Activated T-helper 9 cell treated with anti-CD3 and anti-CD28 coated beads, Interleukin-2, amount 50 U/mL, for 16 hours (primary cell): ENCODE results near the gene DRC7.
"Not testable (repeated sequence)": the region's sequence is repeated elsewhere in the genome, so short reads cannot be mapped to it uniquely, and the experiment has no call there.

ENCODE experiments used
- DNase-seq: peaks from one replicate; pipeline ENCODE4 v3.0.0-alpha.2; 2020; ENCODE audit warnings: low read depth

The DRC7 gene

GRCh38 chr16:57763285-57764005 is 68.8 kb downstream of the DRC7 start:
- no peak for DNase-seq

- no peak for DNase-seq
Measured at GRCh38 chr16:57764006-57764340, 69.4 kb downstream of the DRC7 start.

- no peak for DNase-seq
Measured at GRCh38 chr16:57764341-57765159, 69.9 kb downstream of the DRC7 start.

DNA sequence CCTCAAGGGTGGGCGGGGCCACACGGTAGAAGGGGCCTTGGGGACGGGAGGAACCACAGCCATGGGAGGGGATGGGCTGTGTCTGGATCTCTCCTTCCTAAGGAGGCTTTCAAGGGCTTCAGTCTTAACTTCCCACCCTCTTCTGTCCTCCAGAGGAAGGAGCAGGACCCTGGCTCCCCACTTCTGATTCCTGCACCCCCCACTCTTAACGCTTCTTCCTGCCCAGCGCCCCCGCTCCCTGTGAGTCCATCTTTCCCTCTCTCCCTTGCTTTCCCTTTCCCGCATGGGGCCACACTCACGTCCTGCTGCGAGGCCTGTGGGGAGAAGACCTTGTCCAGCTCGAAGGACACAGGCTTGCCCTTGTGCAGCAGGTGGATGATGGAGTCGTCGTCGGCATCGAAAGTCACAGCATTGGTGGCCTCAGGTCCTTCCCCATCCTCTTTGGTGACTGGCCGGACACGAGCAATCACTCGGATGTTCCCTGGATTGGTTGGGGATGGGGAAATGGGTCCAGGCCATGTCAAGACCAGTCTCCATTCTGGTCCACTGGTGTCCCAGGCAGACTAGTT is 70.6 kb downstream of the DRC7 start:
- DNase-seq = no peak

DNA sequence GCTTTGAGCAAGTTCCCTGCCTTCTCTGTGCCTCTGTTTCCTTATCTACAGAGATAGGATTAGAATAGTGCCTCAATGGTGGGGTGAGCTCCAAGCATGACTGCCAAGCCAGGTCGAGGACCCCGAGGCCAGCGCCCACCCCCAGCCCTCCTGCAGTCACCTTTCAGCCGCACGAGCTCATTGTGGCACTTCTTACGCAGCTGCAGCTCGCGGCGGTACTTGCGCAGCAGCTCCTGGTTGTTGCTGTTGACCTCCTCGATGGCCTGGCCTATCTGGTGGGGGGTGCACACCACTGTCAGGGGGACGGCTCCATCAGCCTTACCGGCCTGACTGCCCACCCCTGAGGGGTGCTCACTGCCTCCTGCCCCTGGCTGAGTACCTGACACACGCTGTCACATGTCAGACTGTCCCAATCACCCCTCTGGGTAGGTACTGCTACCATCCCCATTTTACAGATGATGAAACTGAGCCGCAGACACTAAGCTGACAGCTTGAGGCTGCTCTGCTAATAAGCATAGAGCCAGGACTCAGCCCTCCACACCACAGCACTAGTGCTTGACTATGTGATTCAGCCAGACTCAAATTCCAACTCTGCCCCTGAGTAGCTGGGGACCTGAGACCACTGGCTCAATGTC is 72.2 kb downstream of the DRC7 start:
- DNase-seq = no peak

DNA sequence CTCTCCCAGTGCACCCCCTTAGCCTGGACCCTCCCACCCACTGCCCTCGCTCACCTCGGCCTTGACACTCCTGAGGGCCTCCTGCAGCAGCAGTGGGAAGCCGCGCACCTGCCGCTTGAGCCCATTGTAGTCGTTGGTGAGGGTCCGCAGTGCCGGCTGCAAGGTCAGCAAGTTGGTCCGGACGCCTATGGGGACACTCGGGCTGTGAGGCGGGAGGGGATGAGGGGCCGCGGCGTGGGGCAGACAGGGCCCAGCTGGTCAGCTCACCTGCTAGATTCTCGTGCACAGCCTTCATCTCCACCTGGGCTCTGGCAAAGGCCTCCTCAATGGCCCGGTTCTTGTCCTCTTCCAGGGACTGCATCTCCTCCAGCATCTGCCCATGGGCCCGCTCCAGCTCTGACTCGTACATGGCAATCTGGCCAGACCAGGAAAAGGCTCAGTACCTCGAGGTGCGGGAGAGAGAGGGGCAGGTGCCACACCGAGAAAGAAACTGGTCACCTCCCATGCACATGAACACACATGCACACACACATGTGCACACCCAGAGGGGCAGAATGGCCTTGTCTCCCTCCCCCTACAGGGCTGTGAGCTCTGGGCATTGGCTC is 75.0 kb downstream of the DRC7 start:
- no peak for DNase-seq

DNA sequence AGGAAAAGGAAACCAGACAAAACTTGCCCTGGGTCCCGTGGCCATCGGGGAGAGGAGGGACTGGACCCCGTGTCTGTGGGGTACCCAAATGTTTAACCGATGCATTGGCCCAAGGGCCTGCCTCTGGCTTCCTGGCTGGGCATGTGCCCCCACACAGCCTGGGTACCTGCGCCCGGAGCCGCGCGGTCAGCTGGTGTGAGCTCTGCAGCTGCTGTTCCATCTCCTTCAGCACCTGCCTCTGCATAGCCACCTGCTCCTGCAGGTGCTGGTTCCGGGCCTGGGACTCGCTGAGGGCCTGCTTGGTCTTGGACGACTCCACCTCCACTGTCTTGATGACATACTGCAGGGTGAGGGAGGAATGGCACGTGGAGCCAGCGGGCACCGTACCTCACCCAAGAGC is 75.8 kb downstream of the DRC7 start:
- no peak for DNase-seq

DNA sequence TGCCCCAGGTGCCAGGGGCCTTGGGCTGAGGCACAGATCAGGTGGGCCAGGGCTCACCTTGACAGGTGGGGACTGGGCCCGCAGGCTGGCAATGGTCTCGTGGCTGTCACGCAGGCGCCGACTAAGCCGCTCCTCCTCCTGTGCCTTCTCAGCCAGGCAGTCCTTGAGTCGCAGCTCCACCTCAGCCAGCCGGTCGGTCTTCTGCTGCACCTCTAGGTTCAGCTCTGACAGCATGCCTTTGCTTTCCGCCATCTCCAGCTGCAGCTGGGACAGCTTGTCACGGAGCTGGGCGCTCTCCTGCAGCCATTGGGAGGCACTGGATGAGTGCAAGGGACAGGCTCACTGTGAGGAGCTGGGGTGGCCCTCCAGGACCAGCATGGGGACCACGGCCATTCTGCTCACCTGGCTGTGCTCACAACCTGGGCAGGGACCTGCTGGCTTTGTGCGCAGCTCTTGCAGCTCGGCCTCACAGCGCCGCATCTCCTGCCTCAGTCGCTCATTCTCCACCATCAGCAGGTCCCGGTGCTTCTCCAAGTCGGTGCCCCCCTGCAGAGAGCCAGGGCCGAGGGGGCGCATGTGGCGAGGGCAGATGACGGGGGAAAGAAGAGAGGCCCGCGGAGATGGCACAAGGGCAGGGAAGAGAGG is 76.7 kb downstream of the DRC7 start:
- DNase-seq = no peak

- DNase-seq = no peak
Measured at GRCh38 chr16:57773019-57773418, 78.4 kb downstream of the DRC7 start.

DNA sequence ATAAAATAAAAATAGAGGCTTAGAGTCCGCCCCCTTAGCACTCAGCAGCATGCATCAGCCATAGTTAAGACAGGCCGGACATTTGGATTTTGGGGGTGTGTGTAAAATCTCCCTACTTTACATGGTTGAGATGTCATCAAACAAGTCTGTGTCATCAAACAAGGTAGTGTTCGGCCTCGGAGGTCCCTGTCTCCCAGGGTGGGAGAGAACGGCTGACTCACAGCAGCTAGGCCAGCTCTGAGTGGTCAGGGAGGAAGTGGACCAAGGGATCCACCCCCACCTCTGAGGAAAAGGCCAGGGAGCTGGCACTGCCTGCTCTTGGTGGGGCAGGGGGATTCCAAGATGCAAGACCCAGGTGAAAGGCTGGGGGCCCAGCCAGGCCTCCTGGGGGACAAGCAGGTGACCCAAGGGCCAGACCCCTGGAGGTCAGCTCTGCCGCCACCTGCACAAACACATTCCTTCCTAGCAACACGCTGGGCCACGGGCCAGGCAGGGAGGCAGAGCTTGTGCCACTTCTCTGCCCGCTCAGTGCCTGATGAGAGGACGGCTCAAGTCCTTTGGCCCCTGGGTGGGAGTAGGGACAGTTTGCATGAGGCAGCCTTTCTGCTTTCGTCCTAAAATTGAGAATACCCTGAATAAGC is 79.2 kb downstream of the DRC7 start:
- DNase-seq = no peak

- DNase-seq = no peak
Measured at GRCh38 chr16:57774705-57775285, 80.2 kb downstream of the DRC7 start.

DNA sequence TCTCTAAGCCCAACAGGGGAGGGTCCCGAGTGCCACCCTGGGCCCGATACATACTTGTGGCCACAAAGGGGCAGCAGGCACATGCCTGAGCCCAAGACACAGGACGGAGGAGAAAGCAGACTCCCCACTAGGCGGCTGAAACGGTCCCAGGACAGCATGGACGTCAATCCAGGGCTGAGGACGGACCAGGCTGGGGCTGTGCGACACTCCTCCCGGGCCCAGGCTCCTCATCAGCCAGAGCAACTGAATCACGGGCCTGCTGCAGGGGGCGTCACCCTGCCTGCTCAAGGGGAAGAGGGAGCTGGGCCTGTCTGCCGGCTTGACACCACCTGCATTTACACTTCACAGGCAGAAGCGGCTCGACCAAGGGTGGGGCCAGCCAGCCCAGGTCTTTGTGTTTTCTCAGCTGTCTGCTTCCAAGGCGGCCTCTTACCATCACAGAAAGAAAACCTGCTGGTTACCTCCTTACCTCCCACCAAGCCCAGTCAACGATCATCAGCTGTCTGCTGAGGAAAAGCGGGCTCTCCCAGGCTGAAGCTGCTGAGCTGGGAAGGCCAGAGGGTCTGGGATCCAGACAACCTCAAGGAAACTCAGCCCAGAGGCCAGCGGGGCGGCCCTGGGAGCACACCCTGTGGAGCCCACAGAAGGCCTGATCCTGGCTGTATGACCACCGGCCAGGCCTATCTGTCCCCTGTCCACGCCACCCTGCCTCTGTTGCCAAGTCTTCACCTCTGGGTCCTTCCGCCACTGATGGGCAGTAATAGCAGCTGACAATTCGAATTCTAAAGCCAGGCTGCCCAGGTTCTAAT is 81.3 kb downstream of the DRC7 start:
- no peak for DNase-seq

GRCh38 chr16:57778658-57779057 is 84.1 kb downstream of the DRC7 start:
- DNase-seq = no peak

GRCh38 chr16:57779836-57780235 is 85.2 kb downstream of the DRC7 start:
- DNase-seq = not testable (repeated sequence)

DNA sequence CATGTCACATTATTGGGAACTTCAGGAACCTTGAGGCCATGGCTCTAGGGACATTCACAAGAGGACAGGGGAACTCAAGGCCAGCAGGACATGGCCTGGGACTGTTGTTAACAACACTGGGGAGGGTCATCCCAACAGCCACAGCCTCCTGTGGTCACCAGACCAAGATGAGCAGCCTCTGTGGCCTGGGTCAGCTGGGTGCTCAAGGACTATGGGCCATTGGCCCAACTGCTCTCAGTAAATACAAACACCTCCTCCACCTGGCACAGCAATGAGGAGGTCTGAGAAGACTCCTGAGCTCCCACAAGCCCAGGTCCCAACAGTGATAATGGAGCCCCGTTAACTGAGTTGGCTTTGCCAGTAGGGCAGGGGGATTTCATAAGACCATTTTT is 86.7 kb downstream of the DRC7 start:
- no peak for DNase-seq
